Measurements from ENCODE around the gene SMAD5. TPM values are rescaled to one million over a fixed set of nuclear protein-coding genes. Genes with fewer than 3 reads are reported as not detected.

SMAD5 gene
- total RNA-seq, 1 experiment from 2014 or later, result 64.3 TPM

- BruUV-seq (replicated peaks), result no TSS peak
- no peak for DNase-seq (ENCODE audit: low read depth, low spot score)
- Histone ChIP-seq H3K27ac (ENCODE audit: low read depth, low read length) (no peak overlapping the region), H3K36me3 (ENCODE audit: control insufficient read depth in 1 of 2, insufficient read depth in 2 of 2, low read length in 2 of 2) (peaks cover 11 to 13% of the 10 kb centered on the region in 2 experiments; a peak in 2 of 4 replicates), H2AFZ (ENCODE audit: low read depth, low read length, poor library complexity, severe bottlenecking) (no peak overlapping the region), H3K9ac (ENCODE audit: low read length) (no peak overlapping the region), H3K79me2 (ENCODE audit: insufficient read depth, low read length) (peaks cover 97% of the 10 kb centered on the region), H4K20me1 (ENCODE audit: insufficient read depth) (peaks cover 20% of the 10 kb centered on the region; the same call in 1 of the 2 replicates), H3K4me3 (replicated peaks in 1 of 2; ENCODE audit: low read depth in 1 of 2, low read length in 2 of 2) (no peak overlapping the region), H3K9me2 (ENCODE audit: insufficient read depth) (no peaks in the 10 kb centered on the region), H3K4me1 (ENCODE audit: control insufficient read depth in 1 of 2, insufficient read depth in 2 of 2, low read length in 2 of 2) (no peaks in the 10 kb centered on the region), H3K9me3 (ENCODE audit: control insufficient read depth in 1 of 2, insufficient read depth in 1 of 2, low read depth in 1 of 2, low read length in 2 of 2) (no peaks in the 10 kb centered on the region), H3K27me3 (ENCODE audit: insufficient read depth, low read length) (no peaks in the 10 kb centered on the region), H3K4me2 (ENCODE audit: low read length) (no peak overlapping the region)
- ChIA-PET RAD21 (ENCODE audit: low non-redundant PET in 1 of 2, low total read pairs in 2 of 2, uncharacterized antibody in 2 of 2, unreplicated experiment in 2 of 2) (no interaction called here), POLR2A (no interaction called here), CTCF (no interaction called here)
- intact Hi-C loops (cut with micrococcal nuclease), result no loop called here
- TF ChIP-seq ELF1 (IDR thresholded peaks at IDR 0.05; ENCODE audit: borderline replicate concordance, low read depth), result no peak
- no peak for TF ChIP-seq RAD21 (IDR thresholded peaks at IDR 0.05; ENCODE audit: low read depth)
- TF ChIP-seq MAX (IDR thresholded peaks at IDR 0.05), result no peak
- no peak for TF ChIP-seq POLR2A (IDR thresholded peaks at IDR 0.05; ENCODE audit: borderline replicate concordance, extremely low read depth, insufficient read depth, insufficient read length)
- TF ChIP-seq ZBTB33 (IDR thresholded peaks at IDR 0.05; ENCODE audit: extremely low read depth, insufficient replicate concordance, low read length), result no peak
- no peak for ATAC-seq
Observed at GRCh38 chr5:136155761-136156160, 23.1 kb downstream of the SMAD5 start.

- DNase-seq (ENCODE audit: low read depth, low spot score) (no peak), ATAC-seq (no peak)
- no peak overlapping the region for H3K9ac ChIP-seq (ENCODE audit: low read length)
- no peak overlapping the region for H2AFZ ChIP-seq (ENCODE audit: low read depth, low read length, poor library complexity, severe bottlenecking)
- peaks cover 95% of the 10 kb centered on the region for H3K79me2 ChIP-seq (ENCODE audit: insufficient read depth, low read length)
- no peaks in the 10 kb centered on the region for H3K9me3 ChIP-seq (ENCODE audit: control insufficient read depth in 1 of 2, insufficient read depth in 1 of 2, low read depth in 1 of 2, low read length in 2 of 2)
- RAD21 ChIA-PET (ENCODE audit: low non-redundant PET in 1 of 2, low total read pairs in 2 of 2, uncharacterized antibody in 2 of 2, unreplicated experiment in 2 of 2), result no interaction called here
- CTCF ChIA-PET, result no interaction called here
- no peak overlapping the region for H3K27ac ChIP-seq (ENCODE audit: low read depth, low read length)
- H3K4me2 ChIP-seq (ENCODE audit: low read length), result no peak overlapping the region
- no peaks in the 10 kb centered on the region for H3K27me3 ChIP-seq (ENCODE audit: insufficient read depth, low read length)
- H3K9me2 ChIP-seq (ENCODE audit: insufficient read depth), result no peaks in the 10 kb centered on the region
- BruUV-seq (replicated peaks), result no TSS peak
- peaks cover 14% of the 10 kb centered on the region; the same call in 1 of the 2 replicates for H4K20me1 ChIP-seq (ENCODE audit: insufficient read depth)
- H3K4me3 ChIP-seq (replicated peaks in 1 of 2; ENCODE audit: low read depth in 1 of 2, low read length in 2 of 2), result no peak overlapping the region
- intact Hi-C loops (cut with micrococcal nuclease), result no loop called here
- POLR2A ChIA-PET, result no interaction called here
- H3K4me1 ChIP-seq (ENCODE audit: control insufficient read depth in 1 of 2, insufficient read depth in 2 of 2, low read length in 2 of 2), result no peaks in the 10 kb centered on the region
- peaks cover 14 to 16% of the 10 kb centered on the region in 2 experiments; a peak in 2 of 4 replicates for H3K36me3 ChIP-seq (ENCODE audit: control insufficient read depth in 1 of 2, insufficient read depth in 2 of 2, low read length in 2 of 2)
- TF ChIP-seq MAX (IDR thresholded peaks at IDR 0.05) (no peak), SRF (IDR thresholded peaks at IDR 0.05; ENCODE audit: low read depth) (no peak), ATF3 (IDR thresholded peaks at IDR 0.05) (no peak), EGR1 (IDR thresholded peaks at IDR 0.05; ENCODE audit: low read depth) (no peak), ZFX (IDR thresholded peaks at IDR 0.05) (no peak), CTCF (IDR thresholded peaks at IDR 0.05 in 2 of 3, conservative IDR thresholded peaks at IDR 0.05 in 1 of 3; ENCODE audit: borderline replicate concordance in 1 of 3, insufficient read depth in 1 of 3, low read depth in 2 of 3, low read length in 2 of 3) (no peak), JUND (IDR thresholded peaks at IDR 0.05) (no peak), REST (IDR thresholded peaks at IDR 0.05; ENCODE audit: low read depth) (no peak), EZH2phosphoT487 (IDR thresholded peaks at IDR 0.05; ENCODE audit: borderline replicate concordance) (no peak)
Observed at GRCh38 chr5:136157514-136157913, 24.9 kb downstream of the SMAD5 start.
